ENCODE measurements around the gene CARD9. TPM values are rescaled to one million over a fixed set of nuclear protein-coding genes. Genes with fewer than 3 reads are reported as not detected.

CARD9 gene
- total RNA-seq, 1 donor from 2014 or later, result 1.2 TPM

DNA sequence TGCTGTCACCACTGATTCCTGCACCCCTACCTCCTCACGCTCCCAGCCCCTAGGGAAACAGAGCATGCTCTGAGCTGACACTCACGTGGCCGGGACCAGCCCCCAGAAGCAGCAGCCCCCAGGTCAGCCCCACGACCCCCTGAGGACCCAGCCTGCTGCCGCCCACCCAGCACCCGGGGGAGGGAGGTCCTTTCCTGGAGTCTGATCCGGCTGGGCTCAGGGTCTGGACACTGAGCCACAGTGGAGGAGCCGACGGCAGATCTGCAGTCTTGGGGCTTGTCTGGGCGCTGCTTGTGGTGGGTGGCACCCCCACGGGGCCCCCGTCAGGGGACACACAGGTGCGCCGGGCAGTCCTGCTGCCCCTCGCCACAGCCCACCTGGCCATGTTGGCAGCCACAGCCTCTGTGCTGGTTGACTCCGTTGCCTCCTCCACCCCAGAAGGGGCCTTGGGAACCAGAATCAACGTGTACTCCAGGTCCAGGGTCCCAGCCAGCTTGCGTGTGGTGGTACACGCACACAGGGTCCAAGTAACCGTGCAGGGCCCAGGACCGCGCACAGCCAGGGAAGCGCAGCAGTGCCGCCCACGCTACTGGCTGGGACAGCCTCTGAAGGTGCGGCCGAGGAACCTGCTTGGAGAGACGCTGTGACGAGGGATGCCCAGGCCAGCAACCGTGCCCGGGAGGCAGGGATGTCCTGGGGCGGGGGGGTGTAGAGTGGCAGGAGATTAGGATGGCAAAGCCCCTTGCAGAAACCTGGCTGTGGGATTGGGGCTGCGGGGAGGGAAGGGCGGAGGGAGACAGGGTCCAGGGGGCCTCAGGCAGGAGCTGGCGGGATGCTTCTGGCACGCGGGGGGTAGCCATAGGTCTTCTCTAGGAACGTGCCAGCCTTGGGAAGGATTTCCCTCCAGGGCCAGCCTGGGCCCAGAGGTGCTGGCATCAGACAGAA lies 13.4 kb downstream of the CARD9 start:
- TF ChIP-seq CTCF (conservative IDR thresholded peaks at IDR 0.05; ENCODE audit: low read depth, low read length), result no peak
- H3K4me3 ChIP-seq (ENCODE audit: low read depth, low read length), result no peak overlapping the region
- no peak for DNase-seq (ENCODE audit: low read depth)

DNA sequence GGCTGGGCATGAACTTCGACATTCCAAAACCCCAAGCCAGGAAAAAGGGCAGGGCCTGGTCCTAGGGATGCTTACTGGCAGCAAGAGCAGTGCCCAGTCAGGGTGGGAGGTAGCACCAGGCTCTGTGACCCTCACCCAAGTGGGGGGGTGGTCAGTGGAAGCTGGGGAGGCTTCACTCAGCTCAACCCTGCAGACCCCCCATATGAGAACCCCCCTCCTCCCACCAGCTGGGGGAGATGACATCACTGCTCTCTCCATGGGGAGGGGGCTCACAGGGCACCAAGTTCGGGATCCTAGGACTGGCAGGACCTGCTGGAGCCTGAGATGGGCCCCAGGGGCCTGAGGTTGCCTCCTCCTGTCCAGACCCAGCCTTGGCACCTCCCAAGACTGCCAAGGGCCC lies 14.6 kb downstream of the CARD9 start:
- no peak overlapping the region for H3K4me3 ChIP-seq (ENCODE audit: low read depth, low read length)
- DNase-seq (ENCODE audit: low read depth), result no peak
- no peak for TF ChIP-seq CTCF (conservative IDR thresholded peaks at IDR 0.05; ENCODE audit: low read depth, low read length)

- no peak for TF ChIP-seq CTCF (conservative IDR thresholded peaks at IDR 0.05; ENCODE audit: low read depth, low read length)
- no peak overlapping the region for H3K4me3 ChIP-seq (ENCODE audit: low read depth, low read length)
Measured at GRCh38 chr9:136358016-136358415, 15.5 kb downstream of the CARD9 start.

DNA sequence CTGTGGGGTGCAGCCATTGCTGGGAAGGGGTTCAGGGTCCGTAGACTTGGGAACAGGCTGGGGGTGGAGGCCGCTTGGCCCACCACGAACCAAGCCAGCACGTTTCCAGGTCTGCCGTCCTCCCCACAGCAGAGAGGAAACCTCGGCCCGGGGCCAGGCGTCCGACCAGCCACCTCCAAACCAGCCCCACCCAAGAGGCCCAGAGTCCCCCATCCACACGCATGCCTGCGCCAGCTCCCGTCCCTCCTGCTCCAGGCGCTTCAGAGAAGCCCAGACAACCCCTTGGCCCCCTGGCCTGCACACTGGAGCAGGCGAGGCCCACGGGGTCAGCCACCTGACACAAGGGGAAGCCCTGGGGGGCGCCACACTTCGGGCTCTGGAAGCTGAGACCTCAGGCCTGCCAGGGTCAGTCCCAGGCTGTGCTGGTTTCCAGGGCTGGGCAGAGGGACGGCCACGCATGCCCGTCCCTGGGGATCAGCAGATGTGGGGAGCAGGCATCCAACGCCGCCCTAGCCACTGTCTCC lies 16.2 kb downstream of the CARD9 start:
- DNase-seq (ENCODE audit: low read depth), result no peak
- no peak overlapping the region for H3K4me3 ChIP-seq (ENCODE audit: low read depth, low read length)
- no peak for TF ChIP-seq CTCF (conservative IDR thresholded peaks at IDR 0.05; ENCODE audit: low read depth, low read length)

More at GRCh38 chr9:136358016-136358415, 15.5 kb downstream of the CARD9 start:
- DNase-seq (ENCODE audit: low read depth), result no peak

- no peak overlapping the region for H3K4me3 ChIP-seq (ENCODE audit: low read depth, low read length)
- no peak for TF ChIP-seq CTCF (conservative IDR thresholded peaks at IDR 0.05; ENCODE audit: low read depth, low read length)
- no peak for DNase-seq (ENCODE audit: low read depth)
Measured at GRCh38 chr9:136355616-136356557, 17.6 kb downstream of the CARD9 start.

DNA sequence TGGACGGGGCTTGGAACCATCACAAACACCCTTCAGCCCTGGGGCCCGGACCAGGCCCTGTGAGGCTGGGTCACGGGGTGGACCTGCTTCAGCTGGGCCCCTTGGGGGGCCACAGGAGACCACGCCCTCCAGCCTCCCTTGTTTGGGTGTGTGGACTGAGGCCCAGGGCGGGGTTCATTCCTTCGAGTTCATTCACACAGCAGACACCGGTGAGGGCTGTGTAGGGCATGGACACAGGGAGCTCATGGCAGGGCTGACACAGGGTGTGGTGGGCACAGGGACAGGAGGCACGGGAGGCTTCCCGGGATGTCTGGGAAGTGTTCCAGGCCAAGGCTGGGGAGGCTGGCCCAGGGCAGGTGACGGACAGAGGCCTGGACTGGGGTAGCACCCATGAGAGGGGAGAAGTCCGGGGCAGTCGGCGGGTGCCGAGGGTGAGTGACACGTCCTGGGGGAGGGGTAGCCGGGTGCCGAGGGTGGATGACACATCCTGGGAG lies 18.8 kb downstream of the CARD9 start:
- no peak for TF ChIP-seq CTCF (conservative IDR thresholded peaks at IDR 0.05; ENCODE audit: low read depth, low read length)
- no peak for DNase-seq (ENCODE audit: low read depth)
- no peak overlapping the region for H3K4me3 ChIP-seq (ENCODE audit: low read depth, low read length)

Measured in epithelial cell of proximal tubule (primary cell).